Activated CD4-positive, alpha-beta T cell treated with anti-CD3 and anti-CD28 coated beads, Interleukin-2, Interleukin-6, amounts not matched to agents 100 ng/mL and 50 ng/mL, durations not matched to agents 16 hours and 8 hours (primary cell): ENCODE data around the gene POTEM.
"Not testable (repeated sequence)": the region's sequence is repeated elsewhere in the genome, so short reads cannot be mapped to it uniquely, and the experiment has no call there.

Source experiments
- DNase-seq: peaks from one replicate; pipeline ENCODE4 v3.0.0-alpha.2; 2020

POTEM gene

DNA sequence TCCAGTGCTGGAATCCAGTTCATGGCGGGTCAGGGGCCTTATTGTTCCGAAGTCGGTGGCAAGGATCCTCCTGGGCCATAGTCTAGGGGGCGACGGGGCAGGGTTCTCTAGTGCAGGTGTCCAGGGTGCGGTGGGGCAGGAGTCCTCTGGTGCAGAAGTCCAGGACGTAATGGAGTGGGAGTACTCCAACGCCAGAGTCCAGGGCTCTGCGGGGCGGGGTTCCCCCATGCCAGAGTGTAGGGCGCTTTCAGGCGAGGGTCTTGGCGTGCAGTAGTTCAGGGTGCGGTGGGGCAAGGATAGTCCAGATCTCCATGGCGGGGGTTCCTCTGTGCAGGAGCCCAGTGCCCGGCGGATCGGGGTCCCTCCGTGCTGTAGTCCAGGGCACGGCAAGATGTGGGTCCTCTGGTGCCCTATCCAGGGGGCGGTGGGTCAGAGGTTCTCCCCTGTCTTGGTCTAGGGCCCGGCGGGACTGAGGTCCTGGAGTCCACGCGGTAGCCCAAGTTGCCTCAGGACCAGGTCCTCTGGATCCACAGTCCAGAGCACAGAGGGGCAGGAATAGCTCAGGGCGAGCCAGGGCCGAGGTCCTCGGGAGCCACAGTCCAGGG, 70.9 kb downstream of the POTEM start:
- not testable (repeated sequence) for DNase-seq

- DNase-seq = not testable (repeated sequence)
Measured at GRCh38 chr14:19038785-19039184, 71.6 kb downstream of the POTEM start.

DNA sequence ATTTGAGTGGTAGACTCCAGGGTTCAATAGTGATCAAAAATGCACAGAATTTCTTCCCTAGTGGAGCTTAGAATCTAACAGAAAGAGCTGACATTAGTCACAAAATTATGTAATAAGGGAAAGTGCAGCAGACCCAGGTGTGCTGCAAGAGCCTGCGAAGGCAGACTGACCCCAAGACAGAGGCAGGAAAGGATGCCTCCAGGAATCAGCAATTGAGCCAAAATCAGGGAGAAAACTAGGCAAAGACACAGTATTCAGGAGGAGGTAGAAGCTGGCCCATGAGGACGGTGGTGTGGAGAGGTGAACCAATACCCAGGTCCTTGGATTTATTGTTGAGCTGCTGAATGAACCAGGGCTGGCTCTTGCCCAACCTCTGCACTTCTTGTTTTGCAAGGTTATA, 76.2 kb downstream of the POTEM start:
- DNase-seq = not testable (repeated sequence)
